GM23248 (cell line): ENCODE results near the gene GALNT2. TPM values are rescaled to one million over a fixed set of nuclear protein-coding genes. Genes with fewer than 3 reads are reported as not detected.

Experiments
- DNase-seq: peaks from one replicate; pipeline ENCODE4 v3.0.0-alpha.2; 2015
- H2AFZ ChIP-seq: fragments of 200-600 bp; sonication (generic); 2 replicates; pipeline ENCODE4 v1.6.1; 2016; ENCODE audit warnings: antibody characterized with exemption
- H3F3A ChIP-seq: fragments of 200-600 bp; sonication (generic); 2 replicates; pipeline ENCODE4 v1.6.1; 2016; ENCODE audit warnings: mild to moderate bottlenecking, antibody characterized with exemption, mixed run types; ENCODE audit not compliant: insufficient read depth
- H3K27ac ChIP-seq: fragments of 200-600 bp; sonication (generic); 2 replicates; pipeline ENCODE4 v1.5.1; 2016; ENCODE audit warnings: mild to moderate bottlenecking
- H3K27me3 ChIP-seq: fragments of 200-600 bp; sonication (generic); replicated peaks from 2 replicates; pipeline ENCODE4 v1.6.1; 2016; ENCODE audit warnings: mild to moderate bottlenecking; ENCODE audit not compliant: insufficient read depth
- H3K36me3 ChIP-seq: fragments of 200-600 bp; sonication (generic); 2 replicates; pipeline ENCODE4 v1.6.1; 2016; ENCODE audit warnings: low read depth, mild to moderate bottlenecking
- H3K4me1 ChIP-seq: fragments of 200-600 bp; sonication (generic); 2 replicates; pipeline ENCODE4 v1.6.1; 2016; ENCODE audit warnings: mild to moderate bottlenecking; ENCODE audit not compliant: insufficient read depth
- H3K4me2 ChIP-seq: fragments of 200-600 bp; sonication (generic); one replicate; pipeline ENCODE4 v1.6.1; 2016; ENCODE audit warnings: mild to moderate bottlenecking; ENCODE audit not compliant: unreplicated experiment
- H3K4me3 ChIP-seq: fragments of 200-600 bp; sonication (generic); 2 replicates; pipeline ENCODE4 v1.5.1; 2016; ENCODE audit warnings: mild to moderate bottlenecking
- H3K79me2 ChIP-seq: fragments of 200-600 bp; sonication (generic); 2 replicates; pipeline ENCODE4 v1.6.1; 2016; ENCODE audit warnings: mild to moderate bottlenecking; ENCODE audit not compliant: insufficient read depth
- H3K9ac ChIP-seq: fragments of 200-600 bp; sonication (generic); 2 replicates; pipeline ENCODE4 v1.6.1; 2016; ENCODE audit warnings: mild to moderate bottlenecking
- H3K9me2 ChIP-seq: fragments of 200-600 bp; sonication (generic); 2 replicates; pipeline ENCODE4 v1.6.1; 2016; ENCODE audit warnings: mixed run types, mild to moderate bottlenecking, moderate library complexity; ENCODE audit not compliant: insufficient read depth
- H3K9me3 ChIP-seq: fragments of 200-600 bp; sonication (generic); one replicate; pipeline ENCODE4 v1.6.1; 2017; ENCODE audit warnings: low read depth
- H4K20me1 ChIP-seq: fragments of 200-600 bp; sonication (generic); 2 replicates; pipeline ENCODE4 v1.6.0; 2016; ENCODE audit not compliant: insufficient read depth
- EZH2 ChIP-seq: fragments of 200-600 bp; sonication (generic); IDR thresholded peaks from 2 replicates; pipeline ENCODE4 v1.6.1; 2018; ENCODE audit warnings: antibody characterized with exemption, mild to moderate bottlenecking; ENCODE audit not compliant: insufficient read depth, poor library complexity, severe bottlenecking
- EZH2phosphoT487 ChIP-seq: fragments of 200-600 bp; sonication (generic); IDR thresholded peaks from 2 replicates; pipeline ENCODE4 v1.6.1; 2018; ENCODE audit warnings: antibody characterized with exemption, moderate library complexity, mild to moderate bottlenecking, low read depth; ENCODE audit not compliant: insufficient read depth
- WGBS, 2 experiments: methylation state at CpG; one replicate each; pipeline ENCODE4 v1.1.6; 2015 to 2017; ENCODE audit warnings: low lambda C conversion rate in 2 of 2, low coverage in 1 of 2; ENCODE audit errors: missing lambda C conversion rate in 2 of 2; 5-methylcytosine and 5-hydroxymethylcytosine counted together
- in situ Hi-C: fragments of 300-500 bp; cut with MboI; formaldehyde crosslinking; loops from 2 replicates; pipeline ENCODE4 v1.15.0; 2020
- polyA plus RNA-seq: library from polyadenylated mRNA; unstranded; fragments of >200 nt; fragmentation: Nextera tagmentation; extraction: Ambion mirVana; gene quantifications from 2 replicates; pipeline ENCODE4 v1.2.1, GENCODE V29; 2016
- total RNA-seq: library from RNA; depleted of rRNA; stranded (reverse); fragments of >200 nt; shearing (Covaris generic); gene quantifications from 2 replicates; pipeline ENCODE4 v1.2.3, GENCODE V29; 2014; rRNA removed

The GALNT2 gene
- total RNA-seq (103 and 111 TPM in 2 replicates), polyA plus RNA-seq (121 and 124 TPM in 2 replicates)

DNA sequence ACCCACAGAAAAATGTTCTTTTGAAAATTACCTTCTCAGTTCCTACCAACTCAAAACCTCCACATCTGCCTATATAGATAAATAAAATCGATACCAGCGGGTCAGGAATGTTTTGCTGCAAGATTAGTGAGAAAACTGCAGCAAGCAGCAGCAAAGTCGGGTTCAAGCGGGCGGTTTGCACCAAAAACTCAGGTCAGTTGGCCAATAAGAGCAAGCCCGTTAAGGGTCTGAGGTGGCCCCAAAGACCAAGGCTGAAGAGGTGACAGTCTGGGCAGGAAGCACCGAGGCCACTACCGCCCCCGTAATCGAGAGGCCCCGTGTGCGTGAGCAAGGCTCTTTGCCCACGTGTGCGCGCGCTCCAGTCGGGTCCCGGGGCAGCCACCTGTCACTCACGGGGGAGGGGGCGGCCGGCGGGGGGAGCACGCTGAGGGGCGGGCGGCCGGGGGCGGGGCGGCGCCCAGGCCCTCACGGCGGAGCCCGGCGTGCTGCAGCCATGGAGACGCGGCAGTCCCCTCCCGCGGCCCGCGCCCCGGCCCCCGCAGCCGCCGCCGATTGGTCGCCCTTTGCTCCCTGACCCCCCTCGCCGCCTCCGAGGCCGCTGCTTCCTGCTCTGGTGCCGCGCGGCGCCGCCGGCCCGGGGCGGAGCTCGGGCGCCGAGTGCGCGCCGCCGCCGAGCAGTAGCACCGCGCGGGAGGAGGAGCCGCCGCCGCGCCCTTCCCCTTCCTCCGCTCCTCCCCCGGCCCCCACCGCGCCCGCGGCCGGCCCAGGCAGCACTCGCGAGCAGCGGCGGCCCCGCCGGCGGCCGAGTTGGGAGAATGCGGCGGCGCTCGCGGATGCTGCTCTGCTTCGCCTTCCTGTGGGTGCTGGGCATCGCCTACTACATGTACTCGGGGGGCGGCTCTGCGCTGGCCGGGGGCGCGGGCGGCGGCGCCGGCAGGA lies at the start of gene GALNT2:
Gene GALNT2 (plus strand): TSS at position 773 of the 939 bp plus-strand sequence. CDS start 43 bp downstream, at position 816.
- DNase-seq = peak; percentile 97
- Histone ChIP-seq H3K9me2 (no peaks in the 10 kb centered on the region), H3K36me3 (no peaks in the 10 kb centered on the region), H4K20me1 (peaks cover 14% of the 10 kb centered on the region; the same call in 1 of the 2 replicates), H3K4me3 (peak within 1 kb of the TSS; percentile 97), H3K9me3 (no peaks in the 10 kb centered on the region), H2AFZ (peak within 1 kb of the TSS; percentile 97), H3K4me2 (peak within 1 kb of the TSS; percentile 99), H3K4me1 (peaks cover 24% of the 10 kb centered on the region), H3K27me3 (no peaks in the 10 kb centered on the region), H3K27ac (peak within 1 kb of the TSS; percentile 76), H3K9ac (peak within 1 kb of the TSS; percentile 93), H3K79me2 (peaks cover 44% of the 10 kb centered on the region), H3F3A (peaks cover 20% of the 10 kb centered on the region; the same call in 1 of the 2 replicates)
- no peak for TF ChIP-seq EZH2
- TF ChIP-seq EZH2phosphoT487 = no peak
- in situ Hi-C loops = no loop called here
- WGBS, 2 experiments = 0 to 2% methylated on average over 23 to 49 of the region's 104 CpGs

- Histone ChIP-seq H3K4me2 (no peak overlapping the region), H4K20me1 (no peaks in the 10 kb centered on the region), H3K27ac (no peak overlapping the region), H3K36me3 (no peaks in the 10 kb centered on the region), H3K9me3 (no peaks in the 10 kb centered on the region), H3K27me3 (peaks cover 6% of the 10 kb centered on the region; the same call in 1 of the 2 replicates), H3K9ac (no peak overlapping the region), H2AFZ (no peak overlapping the region), H3F3A (no peaks in the 10 kb centered on the region), H3K79me2 (no peaks in the 10 kb centered on the region), H3K4me3 (no peak overlapping the region), H3K9me2 (no peaks in the 10 kb centered on the region), H3K4me1 (no peaks in the 10 kb centered on the region)
- DNase-seq = no peak
- TF ChIP-seq EZH2 (no peak), EZH2phosphoT487 (no peak)
- in situ Hi-C loops = no loop called here
- WGBS, 2 experiments = 40 to 50% methylated on average over 3 of the region's 3 CpGs
These were observed 46.6 kb upstream of the GALNT2 start for GRCh38 chr1:230020451-230020850.

- 22 to 26% methylated on average over 6 of the region's 6 CpGs for WGBS, 2 experiments
- Histone ChIP-seq H3K27me3 (peaks cover 6% of the 10 kb centered on the region; the same call in 1 of the 2 replicates), H3K4me2 (no peak overlapping the region), H3K79me2 (no peaks in the 10 kb centered on the region), H3K9me2 (no peaks in the 10 kb centered on the region), H2AFZ (no peak overlapping the region), H3K9me3 (no peaks in the 10 kb centered on the region), H3K27ac (no peak overlapping the region), H3F3A (no peaks in the 10 kb centered on the region), H3K36me3 (no peaks in the 10 kb centered on the region), H4K20me1 (no peaks in the 10 kb centered on the region), H3K4me1 (no peaks in the 10 kb centered on the region), H3K4me3 (no peak overlapping the region), H3K9ac (no peak overlapping the region)
- TF ChIP-seq EZH2phosphoT487 (no peak), EZH2 (no peak)
- DNase-seq = no peak
- in situ Hi-C loops = no loop called here
These were observed 44.2 kb upstream of the GALNT2 start for GRCh38 chr1:230022666-230023380.

DNA sequence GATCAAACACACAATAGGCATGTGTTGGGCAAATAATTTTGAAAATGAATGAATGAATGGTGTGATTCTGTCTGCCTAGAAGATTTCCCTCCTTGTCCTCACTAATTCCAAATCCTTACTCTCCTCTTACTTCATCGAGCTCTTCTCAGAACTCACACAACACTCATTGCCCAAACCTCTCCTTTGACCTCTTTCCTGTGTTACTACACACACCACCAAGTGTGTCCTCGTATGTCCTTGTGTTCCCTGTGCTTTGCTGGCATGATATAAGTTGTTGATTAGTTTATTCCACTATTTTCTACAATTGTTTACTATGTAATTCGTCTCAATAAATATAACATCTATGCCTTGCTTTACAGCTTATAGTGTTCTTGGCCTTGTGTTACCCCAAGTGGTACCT lies 41.4 kb upstream of the GALNT2 start:
- Histone ChIP-seq H3F3A (no peaks in the 10 kb centered on the region), H3K9ac (no peak overlapping the region), H3K27ac (no peak overlapping the region), H3K9me3 (no peaks in the 10 kb centered on the region), H3K79me2 (no peaks in the 10 kb centered on the region), H3K27me3 (peaks cover 6% of the 10 kb centered on the region; the same call in 1 of the 2 replicates), H3K4me1 (no peaks in the 10 kb centered on the region), H3K9me2 (no peaks in the 10 kb centered on the region), H3K36me3 (no peaks in the 10 kb centered on the region), H4K20me1 (no peaks in the 10 kb centered on the region), H3K4me3 (no peak overlapping the region), H3K4me2 (no peak overlapping the region), H2AFZ (no peak overlapping the region)
- in situ Hi-C loops = no loop called here
- 22 to 30% methylated on average over 3 of the region's 3 CpGs for WGBS, 2 experiments
- TF ChIP-seq EZH2phosphoT487 = no peak
- TF ChIP-seq EZH2 = no peak
- no peak for DNase-seq
